C4-2B (cell line): ENCODE results near the gene UHRF2.

Experiments used
- ZFX ChIP-seq: fragments of 450-650 bp; IDR thresholded peaks from 2 replicates; pipeline ENCODE4 v1.6.1; 2017
- TF ChIP-seq, protein P1 (sequence below): fragments of 450-650 bp; conservative IDR thresholded peaks from 2 replicates; pipeline ENCODE4 v1.5.1; 2017; ENCODE audit warnings: mild to moderate bottlenecking

DNA sequence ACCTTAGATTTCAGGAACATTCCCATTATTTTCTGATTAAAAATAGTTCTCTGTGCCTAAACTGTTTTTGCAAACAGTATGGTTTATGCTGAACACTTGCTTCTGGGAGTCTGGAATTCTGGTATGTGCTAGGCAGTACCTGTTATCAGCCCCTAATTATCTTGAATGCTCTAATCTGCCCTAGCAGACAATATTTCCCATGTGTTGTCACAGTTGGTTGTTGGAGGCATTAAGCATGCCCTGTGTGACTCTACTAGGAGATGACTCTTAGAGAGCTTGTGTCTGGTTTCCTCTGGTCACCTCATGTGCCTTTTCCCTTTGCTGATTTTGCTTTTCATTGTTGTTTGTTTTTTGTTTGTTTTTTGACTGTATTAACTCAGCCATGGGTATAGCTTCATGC, 36.6 kb downstream of the UHRF2 start:
- TF ChIP-seq, protein P1, sequence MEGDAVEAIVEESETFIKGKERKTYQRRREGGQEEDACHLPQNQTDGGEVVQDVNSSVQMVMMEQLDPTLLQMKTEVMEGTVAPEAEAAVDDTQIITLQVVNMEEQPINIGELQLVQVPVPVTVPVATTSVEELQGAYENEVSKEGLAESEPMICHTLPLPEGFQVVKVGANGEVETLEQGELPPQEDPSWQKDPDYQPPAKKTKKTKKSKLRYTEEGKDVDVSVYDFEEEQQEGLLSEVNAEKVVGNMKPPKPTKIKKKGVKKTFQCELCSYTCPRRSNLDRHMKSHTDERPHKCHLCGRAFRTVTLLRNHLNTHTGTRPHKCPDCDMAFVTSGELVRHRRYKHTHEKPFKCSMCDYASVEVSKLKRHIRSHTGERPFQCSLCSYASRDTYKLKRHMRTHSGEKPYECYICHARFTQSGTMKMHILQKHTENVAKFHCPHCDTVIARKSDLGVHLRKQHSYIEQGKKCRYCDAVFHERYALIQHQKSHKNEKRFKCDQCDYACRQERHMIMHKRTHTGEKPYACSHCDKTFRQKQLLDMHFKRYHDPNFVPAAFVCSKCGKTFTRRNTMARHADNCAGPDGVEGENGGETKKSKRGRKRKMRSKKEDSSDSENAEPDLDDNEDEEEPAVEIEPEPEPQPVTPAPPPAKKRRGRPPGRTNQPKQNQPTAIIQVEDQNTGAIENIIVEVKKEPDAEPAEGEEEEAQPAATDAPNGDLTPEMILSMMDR, result no peak
- no peak for TF ChIP-seq ZFX
